ENCODE data around the gene LY86. TPM values are rescaled to one million over a fixed set of nuclear protein-coding genes. Genes with fewer than 3 reads are reported as not detected.
"Not testable (repeated sequence)": the region's sequence is repeated elsewhere in the genome, so short reads cannot be mapped to it uniquely, and the experiment has no call there.

The LY86 gene
- total RNA-seq, 4 donors from 2014 or later, result 1.2 to 1.8 (median 1.3) TPM

DNA sequence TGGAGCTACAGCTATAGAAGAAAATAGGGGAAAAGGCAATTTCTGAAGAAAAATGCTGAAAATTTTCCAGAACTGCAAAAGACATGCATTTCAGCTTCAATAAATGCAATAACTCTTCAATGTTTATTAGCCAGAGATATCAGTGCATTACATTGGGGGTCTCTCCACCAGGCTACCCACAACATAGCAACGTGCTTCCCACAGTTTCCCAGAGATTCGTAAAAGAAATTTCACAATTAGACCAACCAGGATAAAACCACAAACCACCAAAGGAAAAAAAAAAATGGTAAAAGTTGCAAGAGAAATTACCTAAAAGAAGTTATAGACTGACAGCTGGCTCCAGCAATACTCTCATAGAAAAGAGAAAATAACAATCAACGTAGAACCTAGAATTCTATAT is 16.0 kb downstream of the LY86 start:
- intact Hi-C loops (cut with DNase I), result no loop called here
- no peaks in the 10 kb centered on the region for H3K27me3 ChIP-seq
- H3K36me3 ChIP-seq, result no peaks in the 10 kb centered on the region
- peaks cover 0 to 5% (median 0%) of the 10 kb centered on the region in 4 donors for H3K9me3 ChIP-seq
- no peak overlapping the region for H3K4me3 ChIP-seq
- H3K27ac ChIP-seq (replicated peaks in 1 of 4), result no peak overlapping the region
- no peaks in the 10 kb centered on the region for H3K4me1 ChIP-seq
- 57% methylated on average over 3 of the region's 3 CpGs for WGBS
- DNase-seq (ENCODE audit: extremely low spot score), result no peak
- TF ChIP-seq, protein P1, sequence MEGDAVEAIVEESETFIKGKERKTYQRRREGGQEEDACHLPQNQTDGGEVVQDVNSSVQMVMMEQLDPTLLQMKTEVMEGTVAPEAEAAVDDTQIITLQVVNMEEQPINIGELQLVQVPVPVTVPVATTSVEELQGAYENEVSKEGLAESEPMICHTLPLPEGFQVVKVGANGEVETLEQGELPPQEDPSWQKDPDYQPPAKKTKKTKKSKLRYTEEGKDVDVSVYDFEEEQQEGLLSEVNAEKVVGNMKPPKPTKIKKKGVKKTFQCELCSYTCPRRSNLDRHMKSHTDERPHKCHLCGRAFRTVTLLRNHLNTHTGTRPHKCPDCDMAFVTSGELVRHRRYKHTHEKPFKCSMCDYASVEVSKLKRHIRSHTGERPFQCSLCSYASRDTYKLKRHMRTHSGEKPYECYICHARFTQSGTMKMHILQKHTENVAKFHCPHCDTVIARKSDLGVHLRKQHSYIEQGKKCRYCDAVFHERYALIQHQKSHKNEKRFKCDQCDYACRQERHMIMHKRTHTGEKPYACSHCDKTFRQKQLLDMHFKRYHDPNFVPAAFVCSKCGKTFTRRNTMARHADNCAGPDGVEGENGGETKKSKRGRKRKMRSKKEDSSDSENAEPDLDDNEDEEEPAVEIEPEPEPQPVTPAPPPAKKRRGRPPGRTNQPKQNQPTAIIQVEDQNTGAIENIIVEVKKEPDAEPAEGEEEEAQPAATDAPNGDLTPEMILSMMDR (IDR thresholded peaks at IDR 0.05), result no peak
- no peak for TF ChIP-seq POLR2AphosphoS5 (IDR thresholded peaks at IDR 0.05)

DNA sequence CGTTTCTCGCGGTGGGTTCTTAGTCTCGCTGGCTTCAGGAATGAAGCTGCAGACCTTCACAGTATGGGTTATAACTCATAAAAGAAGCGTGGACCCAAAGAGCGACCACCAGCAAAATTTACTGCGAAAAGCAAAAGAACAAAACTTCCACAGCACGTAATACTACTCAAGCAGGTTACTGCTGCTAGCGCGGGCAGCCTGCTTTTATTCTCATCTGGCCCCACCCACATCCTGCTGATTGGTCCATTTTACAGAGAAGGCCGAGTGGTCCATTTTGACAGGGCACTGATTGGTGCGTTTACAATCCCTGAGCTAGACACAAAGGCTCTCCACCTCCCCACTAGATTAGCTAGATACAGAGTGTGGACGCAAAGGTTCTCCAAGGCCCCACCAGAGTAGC is 17.4 kb downstream of the LY86 start:
- intact Hi-C loops (cut with DNase I), result no loop called here
- Histone ChIP-seq H3K4me3 (no peak overlapping the region), H3K9me3 (peaks cover 0 to 5% (median 0%) of the 10 kb centered on the region in 4 donors), H3K27me3 (no peaks in the 10 kb centered on the region), H3K27ac (replicated peaks in 1 of 4) (no peak overlapping the region), H3K4me1 (peaks cover 0 to 5% (median 0%) of the 10 kb centered on the region in 4 donors), H3K36me3 (no peaks in the 10 kb centered on the region)
- DNase-seq (ENCODE audit: extremely low spot score), result no peak
- no peak for TF ChIP-seq POLR2A (IDR thresholded peaks at IDR 0.05; ENCODE audit: low read depth)
- TF ChIP-seq POLR2AphosphoS5 (IDR thresholded peaks at IDR 0.05), result no peak
- no peak for TF ChIP-seq EP300 (IDR thresholded peaks at IDR 0.05)
- 84% methylated on average over 12 of the region's 13 CpGs for WGBS

DNA sequence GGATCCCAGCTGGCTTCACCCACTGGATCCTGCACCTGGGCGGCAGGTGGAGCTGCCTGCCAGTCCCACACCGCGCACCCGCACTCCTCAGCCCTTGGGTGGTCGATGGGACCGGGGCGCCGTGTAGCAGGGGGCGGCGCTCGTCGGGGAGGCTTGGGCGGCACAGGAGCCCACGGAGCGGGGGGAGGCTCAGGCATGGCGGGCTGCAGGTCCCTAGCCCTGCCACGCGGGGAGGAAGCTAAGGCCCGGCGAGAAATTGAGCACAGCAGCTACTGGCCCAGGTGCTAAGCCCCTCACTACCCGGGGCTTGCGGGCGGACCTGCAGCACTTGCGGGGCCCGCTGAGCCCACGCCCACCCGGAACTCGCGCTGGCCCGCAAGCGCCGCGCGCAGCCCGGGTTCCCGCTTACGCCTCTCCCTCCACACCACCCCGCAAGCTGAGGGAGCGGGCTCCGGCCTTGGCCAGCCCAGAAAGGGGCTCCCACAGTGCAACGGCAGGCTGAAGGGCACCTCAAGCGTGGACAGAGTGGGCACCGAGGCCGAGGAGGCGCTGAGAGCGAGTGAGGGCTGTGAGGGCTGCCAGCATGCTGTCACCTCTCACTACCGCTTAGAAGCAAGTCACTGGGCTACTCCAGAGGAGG is 18.0 kb downstream of the LY86 start:
- WGBS, result 99% methylated on average over 22 of the region's 47 CpGs
- H3K4me1 ChIP-seq, H3K36me3 ChIP-seq: not testable (repeated sequence)

DNA sequence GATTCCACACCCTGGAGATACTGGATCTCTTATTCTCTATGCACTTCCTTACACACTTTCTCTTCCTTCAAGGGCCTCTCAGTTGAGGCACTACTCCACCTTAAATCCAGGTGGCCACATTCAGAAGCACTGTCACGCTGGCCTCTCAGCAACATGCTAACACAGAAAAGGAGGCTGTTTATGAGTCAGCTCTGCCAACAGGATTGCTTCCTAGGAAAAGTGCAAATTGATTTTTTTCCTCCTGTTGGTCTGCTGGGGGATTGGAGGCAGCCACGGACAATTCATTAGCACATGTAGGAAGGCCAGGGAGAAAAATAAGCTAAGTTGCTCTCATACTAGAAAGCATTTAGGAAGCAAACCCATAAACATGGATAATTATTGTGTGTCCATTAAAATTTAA is 20.9 kb downstream of the LY86 start:
- Histone ChIP-seq H3K36me3 (no peaks in the 10 kb centered on the region), H3K27ac (replicated peaks in 1 of 4) (no peak overlapping the region), H3K9me3 (no peaks in the 10 kb centered on the region), H3K27me3 (no peaks in the 10 kb centered on the region), H3K4me1 (peaks cover 0 to 5% (median 0%) of the 10 kb centered on the region in 4 donors), H3K4me3 (no peak overlapping the region)
- intact Hi-C loops (cut with DNase I), result no loop called here
- TF ChIP-seq EP300 (IDR thresholded peaks at IDR 0.05), result no peak
- no peak for TF ChIP-seq POLR2AphosphoS5 (IDR thresholded peaks at IDR 0.05)
- TF ChIP-seq, protein P1 (IDR thresholded peaks at IDR 0.05), result no peak
- no peak for TF ChIP-seq POLR2A (IDR thresholded peaks at IDR 0.05; ENCODE audit: low read depth)
- DNase-seq (ENCODE audit: extremely low spot score), result no peak
- whole genome bisulfite sequencing, result 85% methylated on average over 2 of the region's 2 CpGs

More for the DNA sequence above, 18.0 kb downstream of the LY86 start:
- H3K4me3 ChIP-seq; intact Hi-C loops (cut with DNase I); H3K27me3 ChIP-seq; DNase-seq (ENCODE audit: extremely low spot score); H3K27ac ChIP-seq (replicated peaks in 1 of 4); H3K9me3 ChIP-seq: not testable (repeated sequence)

DNA sequence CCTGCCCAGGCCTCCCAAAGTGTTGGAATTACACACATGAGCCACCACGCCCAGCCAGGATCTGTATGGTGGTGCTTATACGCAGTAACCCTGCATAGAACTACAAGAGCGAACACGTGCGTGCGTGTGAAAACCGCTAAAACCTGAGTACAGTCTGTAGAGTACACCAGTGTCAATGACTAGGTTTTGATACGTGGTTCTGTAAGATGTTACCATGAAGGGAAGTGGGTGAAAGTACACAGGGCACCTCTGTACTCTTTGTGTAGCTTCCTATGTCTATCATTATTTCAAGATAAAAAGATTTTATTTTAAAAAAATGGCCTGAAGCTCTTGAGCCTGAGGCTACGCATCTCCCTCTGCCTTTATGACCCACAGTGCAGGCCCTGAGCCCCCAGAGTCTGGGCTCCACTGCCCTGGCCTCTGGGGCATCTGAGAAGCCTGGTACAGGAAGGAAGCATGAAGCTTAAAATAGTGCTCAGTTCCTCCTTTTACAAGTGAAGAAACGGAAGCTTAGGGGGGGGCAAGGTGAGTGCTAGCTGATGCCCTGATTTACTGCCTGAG is 21.6 kb downstream of the LY86 start:
- peaks cover 0 to 5% (median 0%) of the 10 kb centered on the region in 4 donors for H3K4me1 ChIP-seq
- no peak overlapping the region for H3K27ac ChIP-seq (replicated peaks in 1 of 4)
- 77% methylated on average over 10 of the region's 10 CpGs for WGBS
- no peaks in the 10 kb centered on the region for H3K9me3 ChIP-seq
- no peak for DNase-seq (ENCODE audit: extremely low spot score)
- H3K4me3 ChIP-seq, result no peak overlapping the region
- intact Hi-C loops (cut with DNase I), result no loop called here
- no peaks in the 10 kb centered on the region for H3K36me3 ChIP-seq
- no peak for TF ChIP-seq EP300 (IDR thresholded peaks at IDR 0.05)
- no peak for TF ChIP-seq POLR2AphosphoS5 (IDR thresholded peaks at IDR 0.05)
- TF ChIP-seq, protein P1 (IDR thresholded peaks at IDR 0.05), result no peak
- no peak for TF ChIP-seq POLR2A (IDR thresholded peaks at IDR 0.05; ENCODE audit: low read depth)
- no peaks in the 10 kb centered on the region for H3K27me3 ChIP-seq
